Suprapubic skin (tissue), 4 donors: ENCODE data around the gene ATOSA. TPM values are rescaled to one million over a fixed set of nuclear protein-coding genes. Genes with fewer than 3 reads are reported as not detected.

Experiments
- DNase-seq, 2 donors: peaks; one replicate each; pipeline ENCODE4 v3.0.0-alpha.2; 2019; ENCODE audit warnings: low spot score in 2 of 2
- H3K27ac ChIP-seq: fragments of 200-600 bp; sonication (generic); one replicate; pipeline ENCODE4 v1.5.1; 2019
- H3K27me3 ChIP-seq: fragments of 200-600 bp; sonication (generic); one replicate; pipeline ENCODE4 v1.5.1; 2019
- H3K36me3 ChIP-seq: fragments of 200-600 bp; sonication (generic); one replicate; pipeline ENCODE4 v1.5.1; 2019
- H3K4me1 ChIP-seq: fragments of 200-600 bp; sonication (generic); one replicate; pipeline ENCODE4 v1.5.1; 2019
- H3K4me3 ChIP-seq: fragments of 200-600 bp; sonication (generic); one replicate; pipeline ENCODE4 v1.5.1; 2019; ENCODE audit warnings: mild to moderate bottlenecking
- H3K9me3 ChIP-seq: fragments of 200-600 bp; sonication (generic); one replicate; pipeline ENCODE4 v1.5.1; 2019
- EP300 ChIP-seq: sonication (generic); formaldehyde crosslinking; IDR thresholded peaks from one replicate; pipeline ENCODE4 v1.6.1; 2017; ENCODE audit warnings: antibody characterized with exemption
- POLR2A ChIP-seq, 2 donors: fragments of 450-650 bp; IDR thresholded peaks; one replicate each; pipeline ENCODE4 v1.6.1; 2017; ENCODE audit warnings: antibody characterized with exemption in 2 of 2, mild to moderate bottlenecking in 2 of 2, moderate library complexity in 2 of 2
- POLR2AphosphoS5 ChIP-seq, 3 donors: sonication (generic); formaldehyde crosslinking; IDR thresholded peaks; one replicate each; pipeline ENCODE4 v1.6.1; 2017; ENCODE audit warnings: antibody characterized with exemption in 3 of 3
- WGBS: methylation state at CpG from one replicate; pipeline ENCODE4 v1.1.5; 2018; 5-methylcytosine and 5-hydroxymethylcytosine counted together
- total RNA-seq, 4 donors: library from RNA; depleted of rRNA; stranded (reverse); fragments of >200 nt; gene quantifications; one replicate each; pipeline ENCODE4 v1.1.0, GENCODE V29; 2016
- TF ChIP-seq, protein P1 (sequence below), 2 donors: fragments of 200-600 bp in 1 of 2; fragments of 450-650 bp in 1 of 2; sonication (generic) in 1 of 2; IDR thresholded peaks; one replicate each; pipeline ENCODE4 v1.5.1; 2016 to 2019; ENCODE audit warnings: antibody characterized with exemption in 2 of 2, mild to moderate bottlenecking in 1 of 2, moderate library complexity in 1 of 2

ATOSA gene
- total RNA-seq, 4 donors from 2014 or later, result 25.7 to 132 (median 57.9) TPM

DNA sequence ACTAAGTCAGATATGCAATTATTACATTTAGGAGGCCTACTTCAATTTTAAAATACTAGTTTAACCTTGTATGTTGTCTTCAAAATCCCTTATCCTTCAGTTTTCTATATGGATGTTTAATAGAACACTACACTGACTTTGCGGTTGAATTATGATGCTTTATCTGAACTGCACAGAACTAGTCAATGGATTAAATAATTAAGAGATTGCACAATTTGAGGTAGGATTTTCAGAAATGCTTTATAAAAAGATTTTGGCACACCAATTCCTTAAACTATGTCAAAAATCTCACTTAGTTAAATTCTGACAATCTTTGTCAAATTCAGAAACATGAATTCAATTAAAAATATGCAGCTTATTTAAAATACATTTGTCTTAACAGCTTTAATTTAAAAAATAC is 28.1 kb downstream of the ATOSA start:
- DNase-seq, result no peak
- Histone ChIP-seq H3K36me3 (peaks cover 13% of the 10 kb centered on the region), H3K4me1 (peaks cover 44% of the 10 kb centered on the region), H3K27me3 (no peaks in the 10 kb centered on the region), H3K9me3 (no peaks in the 10 kb centered on the region), H3K27ac (no peak overlapping the region), H3K4me3 (no peak overlapping the region)
- TF ChIP-seq EP300 (no peak), POLR2A (IDR thresholded peaks at IDR 0.05) (no peak), POLR2AphosphoS5 (IDR thresholded peaks at IDR 0.05) (no peak)
- TF ChIP-seq, protein P1, sequence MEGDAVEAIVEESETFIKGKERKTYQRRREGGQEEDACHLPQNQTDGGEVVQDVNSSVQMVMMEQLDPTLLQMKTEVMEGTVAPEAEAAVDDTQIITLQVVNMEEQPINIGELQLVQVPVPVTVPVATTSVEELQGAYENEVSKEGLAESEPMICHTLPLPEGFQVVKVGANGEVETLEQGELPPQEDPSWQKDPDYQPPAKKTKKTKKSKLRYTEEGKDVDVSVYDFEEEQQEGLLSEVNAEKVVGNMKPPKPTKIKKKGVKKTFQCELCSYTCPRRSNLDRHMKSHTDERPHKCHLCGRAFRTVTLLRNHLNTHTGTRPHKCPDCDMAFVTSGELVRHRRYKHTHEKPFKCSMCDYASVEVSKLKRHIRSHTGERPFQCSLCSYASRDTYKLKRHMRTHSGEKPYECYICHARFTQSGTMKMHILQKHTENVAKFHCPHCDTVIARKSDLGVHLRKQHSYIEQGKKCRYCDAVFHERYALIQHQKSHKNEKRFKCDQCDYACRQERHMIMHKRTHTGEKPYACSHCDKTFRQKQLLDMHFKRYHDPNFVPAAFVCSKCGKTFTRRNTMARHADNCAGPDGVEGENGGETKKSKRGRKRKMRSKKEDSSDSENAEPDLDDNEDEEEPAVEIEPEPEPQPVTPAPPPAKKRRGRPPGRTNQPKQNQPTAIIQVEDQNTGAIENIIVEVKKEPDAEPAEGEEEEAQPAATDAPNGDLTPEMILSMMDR (IDR thresholded peaks at IDR 0.05), result no peak
- WGBS, result 91% methylated on average over 1 of the region's 1 CpG

DNA sequence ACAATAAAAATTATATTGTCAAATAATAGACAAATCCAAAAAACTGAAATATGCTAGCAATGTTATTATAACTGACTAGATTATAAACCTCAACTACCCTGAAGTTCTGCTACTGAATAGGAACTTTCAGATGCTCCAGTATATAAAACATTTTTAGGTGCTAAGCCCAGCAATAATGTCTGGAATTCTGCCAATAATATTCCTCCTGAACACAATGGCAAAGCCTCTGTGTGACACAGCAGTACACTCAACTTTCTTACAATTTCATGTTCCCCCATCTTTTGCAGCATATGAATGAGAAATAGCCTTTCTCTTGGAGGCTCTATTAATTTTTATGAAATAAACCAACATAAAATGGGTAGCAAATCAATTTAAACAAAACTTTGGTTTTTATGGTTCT is 29.5 kb downstream of the ATOSA start:
- Histone ChIP-seq H3K27ac (no peak overlapping the region), H3K9me3 (no peaks in the 10 kb centered on the region), H3K4me1 (peaks cover 33% of the 10 kb centered on the region), H3K4me3 (no peak overlapping the region), H3K36me3 (peaks cover 25% of the 10 kb centered on the region), H3K27me3 (no peaks in the 10 kb centered on the region)
- TF ChIP-seq, protein P1 (IDR thresholded peaks at IDR 0.05), result no peak
- TF ChIP-seq POLR2AphosphoS5 (IDR thresholded peaks at IDR 0.05) (no peak), EP300 (no peak), POLR2A (IDR thresholded peaks at IDR 0.05) (no peak)
- DNase-seq, result no peak

DNA sequence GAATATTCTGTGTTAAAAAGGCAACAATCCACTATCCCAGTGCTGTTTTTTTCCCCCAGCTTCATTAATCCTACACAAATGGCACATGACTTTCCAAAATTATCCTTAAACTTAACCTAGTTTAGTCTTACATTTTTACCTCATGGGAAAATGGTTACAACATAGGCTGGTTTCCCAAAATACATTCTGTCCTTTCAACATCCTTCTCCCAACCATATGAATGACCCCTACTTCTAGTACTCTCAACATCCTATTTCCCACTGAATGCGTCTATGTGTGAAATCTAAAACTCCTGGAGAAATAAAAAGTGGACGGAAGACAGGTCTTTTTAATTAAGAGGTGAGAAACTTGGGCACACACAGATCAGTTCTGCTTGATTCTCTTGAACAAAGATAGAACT is 33.3 kb downstream of the ATOSA start:
- DNase-seq, result no peak
- Histone ChIP-seq H3K4me1 (peaks cover 4% of the 10 kb centered on the region), H3K4me3 (no peak overlapping the region), H3K27me3 (no peaks in the 10 kb centered on the region), H3K36me3 (peaks cover 18% of the 10 kb centered on the region), H3K27ac (no peak overlapping the region), H3K9me3 (no peaks in the 10 kb centered on the region)
- 98% methylated on average over 2 of the region's 2 CpGs for WGBS
- no peak for TF ChIP-seq EP300
- TF ChIP-seq, protein P1 (IDR thresholded peaks at IDR 0.05), result no peak

DNA sequence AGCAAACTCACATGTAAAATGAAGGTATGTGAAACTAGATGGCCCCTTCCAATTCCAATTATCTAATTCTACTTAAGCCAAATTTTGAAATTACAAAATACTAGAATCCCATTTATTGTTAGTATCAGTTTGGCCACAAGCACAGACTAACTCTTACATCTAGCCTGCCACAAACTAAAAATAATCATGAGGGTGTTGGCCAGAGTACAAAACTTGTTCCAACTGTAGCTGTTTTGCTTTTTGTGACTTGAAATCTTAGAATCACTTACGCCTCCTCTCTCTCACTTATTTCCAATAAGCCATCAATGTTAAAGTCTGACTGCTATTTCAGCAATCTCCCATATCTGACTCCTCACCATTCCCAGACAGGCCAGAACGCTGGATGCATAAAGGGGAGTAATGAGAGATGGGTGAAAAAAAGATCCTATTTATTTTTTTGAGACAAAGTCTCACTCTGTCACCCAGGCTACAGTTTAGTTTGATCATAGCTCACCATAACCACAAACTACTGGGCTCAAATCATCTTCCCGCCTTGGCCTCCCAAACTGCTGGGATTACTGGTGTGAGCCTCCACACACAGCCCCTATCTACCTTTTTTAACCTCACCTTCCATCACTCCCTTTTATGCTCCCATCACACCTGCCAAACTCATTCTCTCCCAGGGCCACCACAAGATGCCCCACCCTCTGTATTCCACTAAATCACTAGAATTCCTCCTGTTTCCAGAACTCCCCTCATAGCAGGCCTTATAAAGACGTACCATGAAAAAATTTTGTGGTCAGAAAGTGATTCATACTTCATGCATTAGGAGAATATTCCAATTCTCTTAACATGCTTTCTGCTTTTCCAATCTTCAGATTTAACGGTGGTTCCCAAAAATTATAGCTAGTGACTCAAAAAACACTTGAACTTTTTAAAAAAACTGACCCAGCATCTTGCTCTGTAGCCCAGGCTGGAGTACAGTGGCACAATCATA is 36.5 kb downstream of the ATOSA start:
- no peaks in the 10 kb centered on the region for H3K9me3 ChIP-seq
- no peak for DNase-seq
- no peak overlapping the region for H3K27ac ChIP-seq
- H3K27me3 ChIP-seq, result no peaks in the 10 kb centered on the region
- peaks cover 28% of the 10 kb centered on the region for H3K36me3 ChIP-seq
- WGBS, result 71% methylated on average over 5 of the region's 5 CpGs
- TF ChIP-seq, protein P1 (IDR thresholded peaks at IDR 0.05), result no peak
- TF ChIP-seq EP300 (no peak), POLR2A (IDR thresholded peaks at IDR 0.05) (no peak), POLR2AphosphoS5 (IDR thresholded peaks at IDR 0.05) (no peak)
- peaks cover 4% of the 10 kb centered on the region for H3K4me1 ChIP-seq
- H3K4me3 ChIP-seq, result no peak overlapping the region

DNA sequence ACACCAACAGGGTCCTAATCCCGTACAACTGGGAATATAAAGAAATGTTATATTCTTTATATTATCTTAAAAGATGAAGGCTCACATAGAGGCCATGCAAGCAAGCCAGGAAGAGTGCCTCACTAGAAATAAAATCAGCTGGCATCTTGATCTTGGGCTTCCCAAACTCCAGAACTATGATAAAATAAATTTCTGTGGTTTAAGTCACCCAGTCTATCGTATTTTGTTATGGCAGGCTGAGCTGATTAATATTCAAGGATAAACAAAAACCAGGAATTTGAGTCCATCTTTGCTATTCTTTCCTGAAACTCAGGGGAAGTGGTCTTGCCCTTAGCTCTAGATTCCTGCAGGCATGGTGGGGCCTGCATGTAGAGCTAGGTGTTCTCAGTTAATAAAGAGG is 42.7 kb downstream of the ATOSA start:
- Histone ChIP-seq H3K36me3 (peaks cover 36% of the 10 kb centered on the region), H3K4me1 (no peaks in the 10 kb centered on the region), H3K9me3 (no peaks in the 10 kb centered on the region), H3K4me3 (no peak overlapping the region), H3K27me3 (no peaks in the 10 kb centered on the region), H3K27ac (no peak overlapping the region)
- DNase-seq, result no peak
- WGBS, result 87% methylated on average over 2 of the region's 2 CpGs
- TF ChIP-seq EP300, result no peak
- TF ChIP-seq, protein P1 (IDR thresholded peaks at IDR 0.05), result no peak
- no peak for TF ChIP-seq POLR2A (IDR thresholded peaks at IDR 0.05)
- no peak for TF ChIP-seq POLR2AphosphoS5 (IDR thresholded peaks at IDR 0.05)
